SU-DHL-6 (cell line): ENCODE measurements around the gene GP1BB.

Experiments
- CTCF ChIP-seq: fragments of 200-600 bp; sonication (generic); IDR thresholded peaks from one replicate; pipeline ENCODE4 v1.5.1; 2017; ENCODE audit warnings: antibody characterized with exemption, mild to moderate bottlenecking, low read length, moderate library complexity; ENCODE audit not compliant: insufficient read depth, poor library complexity, severe bottlenecking
- EZH2phosphoT487 ChIP-seq: fragments of 200-600 bp; sonication (generic), shearing (Covaris generic); conservative IDR thresholded peaks from 2 replicates; pipeline ENCODE4 v1.6.1; 2018; ENCODE audit warnings: mild to moderate bottlenecking, antibody characterized with exemption, low read length, moderate library complexity, mixed read lengths

GRCh38 chr22:19735665-19736510 is 12.5 kb downstream of the GP1BB start:
- no peak for TF ChIP-seq CTCF
- no peak for TF ChIP-seq EZH2phosphoT487
